H9 (cell line): Measurements from ENCODE around the gene HES6. TPM values are rescaled to one million over a fixed set of nuclear protein-coding genes. Genes with fewer than 3 reads are reported as not detected.

Experiments used
- DNase-seq: peaks from one replicate; pipeline ENCODE4 v3.0.0-alpha.2; 2017
- H2AFZ ChIP-seq: one replicate; pipeline ENCODE4 v1.6.1; 2013; ENCODE audit warnings: mild to moderate bottlenecking, low read length, control low read depth, moderate library complexity
- H2AK5ac ChIP-seq: 2 replicates; pipeline ENCODE4 v1.6.1; 2013; ENCODE audit warnings: low read length, control low read depth, mixed read lengths; ENCODE audit not compliant: insufficient read length
- H2BK120ac ChIP-seq: one replicate; pipeline ENCODE4 v1.6.1; 2013; ENCODE audit warnings: low read depth, mild to moderate bottlenecking, low read length, control low read depth, inconsistent platforms; ENCODE audit not compliant: poor library complexity, severe bottlenecking
- H2BK12ac ChIP-seq: 2 replicates; pipeline ENCODE4 v1.6.1; 2013; ENCODE audit warnings: low read length, control low read depth, mixed read lengths, low read depth; ENCODE audit not compliant: insufficient read length
- H2BK15ac ChIP-seq: 2 replicates; pipeline ENCODE4 v1.6.1; 2013; ENCODE audit warnings: low read depth, low read length, control low read depth
- H2BK20ac ChIP-seq: one replicate; pipeline ENCODE4 v1.6.1; 2013; ENCODE audit warnings: low read depth, mild to moderate bottlenecking, low read length, control low read depth, inconsistent platforms; ENCODE audit not compliant: poor library complexity, severe bottlenecking
- H2BK5ac ChIP-seq: 2 replicates; pipeline ENCODE4 v1.6.1; 2013; ENCODE audit warnings: low read length, control low read depth, mixed read lengths; ENCODE audit not compliant: insufficient read length
- H3K14ac ChIP-seq: 2 replicates; pipeline ENCODE4 v1.6.1; 2013; ENCODE audit warnings: low read length, control low read depth; ENCODE audit not compliant: insufficient read depth
- H3K18ac ChIP-seq: 2 replicates; pipeline ENCODE4 v1.6.1; 2013; ENCODE audit warnings: low read depth, mild to moderate bottlenecking, mixed read lengths, low read length, control low read depth; ENCODE audit not compliant: insufficient read length
- H3K23ac ChIP-seq: 2 replicates; pipeline ENCODE4 v1.6.1; 2013; ENCODE audit warnings: low read length, control low read depth, mixed read lengths, low read depth; ENCODE audit not compliant: insufficient read length
- H3K23me2 ChIP-seq: 2 replicates; pipeline ENCODE4 v1.6.1; 2013; ENCODE audit warnings: low read depth, mild to moderate bottlenecking, mixed read lengths, low read length, control low read depth; ENCODE audit not compliant: insufficient read length, poor library complexity, severe bottlenecking
- H3K27ac ChIP-seq: 2 replicates; pipeline ENCODE4 v1.5.1; 2013; ENCODE audit warnings: low read length, control low read depth, mixed read lengths, low read depth; ENCODE audit not compliant: insufficient read length
- H3K27me3 ChIP-seq: 2 replicates; pipeline ENCODE4 v1.6.1; 2013; ENCODE audit warnings: low read length, control low read depth, inconsistent platforms; ENCODE audit not compliant: insufficient read depth
- H3K4ac ChIP-seq: 2 replicates; pipeline ENCODE4 v1.6.1; 2013; ENCODE audit warnings: low read depth, mild to moderate bottlenecking, control low read depth, inconsistent platforms, low read length, moderate library complexity
- H3K4me1 ChIP-seq: 2 replicates; pipeline ENCODE4 v1.6.1; 2013; ENCODE audit warnings: low read length, control low read depth, inconsistent platforms; ENCODE audit not compliant: insufficient read depth
- H3K4me2 ChIP-seq: 2 replicates; pipeline ENCODE4 v1.6.1; 2013; ENCODE audit warnings: low read length, control low read depth, mixed read lengths; ENCODE audit not compliant: insufficient read length, insufficient read depth
- H3K56ac ChIP-seq: 2 replicates; pipeline ENCODE4 v1.6.1; 2013; ENCODE audit warnings: low read depth, mild to moderate bottlenecking, mixed read lengths, low read length, control low read depth; ENCODE audit not compliant: insufficient read length
- H3K79me1 ChIP-seq: 2 replicates; pipeline ENCODE4 v1.6.1; 2013; ENCODE audit warnings: low read depth, mild to moderate bottlenecking, moderate library complexity, low read length, control low read depth, inconsistent platforms; ENCODE audit not compliant: insufficient read depth, poor library complexity, severe bottlenecking
- H3K79me2 ChIP-seq: 2 replicates; pipeline ENCODE4 v1.6.1; 2013; ENCODE audit warnings: low read length, control low read depth, inconsistent platforms; ENCODE audit not compliant: insufficient read depth
- H3K9ac ChIP-seq: 2 replicates; pipeline ENCODE4 v1.6.1; 2013; ENCODE audit warnings: low read length, control low read depth, mixed read lengths; ENCODE audit not compliant: insufficient read length; ENCODE audit errors: extremely low read depth
- H3K9me3 ChIP-seq: one replicate; pipeline ENCODE4 v1.6.1; 2013; ENCODE audit warnings: low read depth, low read length, inconsistent platforms; ENCODE audit not compliant: control insufficient read depth
- H3T11ph ChIP-seq: one replicate; pipeline ENCODE4 v1.6.1; 2013; ENCODE audit warnings: mild to moderate bottlenecking, low read length, control low read depth, inconsistent platforms
- H4K20me1 ChIP-seq: one replicate; pipeline ENCODE4 v1.6.1; 2013; ENCODE audit not compliant: control insufficient read depth, insufficient read length, insufficient read depth
- H4K5ac ChIP-seq: 2 replicates; pipeline ENCODE4 v1.6.1; 2013; ENCODE audit warnings: low read depth, mild to moderate bottlenecking, mixed read lengths, low read length, control low read depth; ENCODE audit not compliant: insufficient read length
- H4K8ac ChIP-seq: replicated peaks from 2 replicates; pipeline ENCODE4 v1.6.1; 2013; ENCODE audit warnings: low read length, control low read depth, mixed read lengths, low read depth; ENCODE audit not compliant: insufficient read length
- H4K91ac ChIP-seq: 2 replicates; pipeline ENCODE4 v1.6.1; 2013; ENCODE audit warnings: low read depth, mild to moderate bottlenecking, moderate library complexity, mixed read lengths, low read length, control low read depth; ENCODE audit not compliant: insufficient read length
- H3K27ac Mint-ChIP-seq, 3 experiments: 2 replicates in 2 of 3; 3 replicates in 1 of 3; pipeline ENCODE4 v1.8.0; 2020 to 2021; ENCODE audit warnings: mixed read lengths in 3 of 3, mild to moderate bottlenecking in 1 of 3, moderate library complexity in 1 of 3
- H3K27me3 Mint-ChIP-seq: 2 replicates; pipeline ENCODE4 v1.8.0; 2021; ENCODE audit warnings: low read depth, mild to moderate bottlenecking, moderate library complexity, mixed read lengths
- H3K36me3 Mint-ChIP-seq, 3 experiments: 2 replicates in 2 of 3; 3 replicates in 1 of 3; pipeline ENCODE4 v1.8.0; 2020 to 2021; ENCODE audit warnings: low read depth in 3 of 3, mixed read lengths in 3 of 3; ENCODE audit not compliant: insufficient read depth in 1 of 3
- H3K4me1 Mint-ChIP-seq, 2 experiments: 2 replicates each; pipeline ENCODE4 v1.8.0; 2020; ENCODE audit warnings: mixed read lengths in 2 of 2
- H3K4me3 Mint-ChIP-seq, 2 experiments: 2 replicates in 1 of 2; 3 replicates in 1 of 2; pipeline ENCODE4 v1.8.0; 2020 to 2021; ENCODE audit warnings: mild to moderate bottlenecking in 2 of 2, mixed read lengths in 2 of 2, moderate library complexity in 1 of 2
- H3K9me3 Mint-ChIP-seq, 2 experiments: 2 replicates in 1 of 2; 3 replicates in 1 of 2; pipeline ENCODE4 v1.8.0; 2020; ENCODE audit warnings: mild to moderate bottlenecking in 2 of 2, mixed read lengths in 2 of 2, moderate library complexity in 1 of 2
- CTCF ChIP-seq: fragments of 200-600 bp; sonication (generic); conservative IDR thresholded peaks from 3 replicates; pipeline ENCODE4 v1.8.0; 2021; ENCODE audit warnings: antibody characterized with exemption, mild to moderate bottlenecking
- WGBS: extraction: QIAGEN DNeasy Blood & Tissue Kit; methylation state at CpG from one replicate; pipeline ENCODE4 v1.1.7; 2013; ENCODE audit warnings: missing lambda C conversion rate, low lambda C conversion rate, mixed read lengths; ENCODE audit not compliant: insufficient read length; ENCODE audit errors: extremely low coverage; 5-methylcytosine and 5-hydroxymethylcytosine counted together
- total RNA-seq: library from RNA; stranded (reverse); gene quantifications from 2 replicates; pipeline ENCODE4 v1.2.1, GENCODE V29; 2021

Gene HES6
- total RNA-seq, 1 experiment from 2014 or later = 27.1 TPM

- no peak overlapping the region for H4K5ac ChIP-seq
- no peak overlapping the region for H2BK20ac ChIP-seq
- H3K9me3 ChIP-seq = no peaks in the 10 kb centered on the region
- no peak overlapping the region for H4K91ac ChIP-seq
- Mint-ChIP-seq H3K9me3 (no peaks in the 10 kb centered on the region), H3K4me1 (no peaks in the 10 kb centered on the region), H3K27ac (no peak overlapping the region), H3K36me3 (peaks cover 3 to 36% (median 26%) of the 10 kb centered on the region in 3 experiments; a peak in 6 of 7 replicates), H3K4me3 (no peak overlapping the region), H3K27me3 (no peaks in the 10 kb centered on the region)
- no peak overlapping the region for H4K8ac ChIP-seq
- no peaks in the 10 kb centered on the region for H3K27me3 ChIP-seq
- TF ChIP-seq CTCF = no peak
- H3K27ac ChIP-seq = no peak overlapping the region
- no peak overlapping the region for H3K9ac ChIP-seq
- no peaks in the 10 kb centered on the region for H4K20me1 ChIP-seq
- H3K23me2 ChIP-seq = no peaks in the 10 kb centered on the region
- WGBS = no CpG with 5 or more reads among the region's 9 CpGs
- no peak overlapping the region for H2BK5ac ChIP-seq
- no peaks in the 10 kb centered on the region for H3K79me2 ChIP-seq
- no peaks in the 10 kb centered on the region for H3K4me1 ChIP-seq
- no peak overlapping the region for H3K14ac ChIP-seq
- no peak overlapping the region for H2BK120ac ChIP-seq
- no peak overlapping the region for H3K56ac ChIP-seq
- H3K79me1 ChIP-seq = no peaks in the 10 kb centered on the region
- H2AK5ac ChIP-seq = no peak overlapping the region
- no peak for DNase-seq
- H3K4me2 ChIP-seq = no peak overlapping the region
- no peak overlapping the region for H2BK12ac ChIP-seq
- H3K4ac ChIP-seq = no peak overlapping the region
- H2BK15ac ChIP-seq = no peak overlapping the region
- H2AFZ ChIP-seq = no peak overlapping the region
- H3T11ph ChIP-seq = no peak overlapping the region
- H3K18ac ChIP-seq = no peak overlapping the region
- no peak overlapping the region for H3K23ac ChIP-seq
These were observed 30.8 kb upstream of the HES6 start for GRCh38 chr2:238270606-238271005.
